ENCODE measurements around the gene SLC25A20.

DNA sequence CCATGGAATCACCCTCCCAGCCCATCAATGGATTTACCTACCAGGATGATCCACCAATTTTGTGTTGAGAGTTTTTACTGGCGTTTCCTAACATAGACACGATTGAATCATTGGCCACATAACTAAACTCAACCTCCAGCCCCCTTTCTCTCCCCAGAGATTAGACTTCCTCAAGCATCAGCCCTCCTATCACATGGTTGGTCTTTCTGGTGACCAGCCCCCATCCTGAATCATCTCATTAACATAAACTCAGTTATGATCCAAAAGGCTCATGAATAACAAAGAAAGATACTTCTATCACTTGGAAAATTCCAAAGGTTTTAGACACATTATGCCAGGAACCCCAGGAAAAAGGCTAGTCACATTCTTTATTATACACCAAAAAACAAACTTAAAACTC is 72.2 kb downstream of the SLC25A20 start:
- TF ChIP-seq POLR2AphosphoS5 (IDR thresholded peaks at IDR 0.05) (no peak), EZH2 (IDR thresholded peaks at IDR 0.05; ENCODE audit: borderline replicate concordance, insufficient read depth, low read length, poor library complexity, severe bottlenecking) (no peak), EP300 (conservative IDR thresholded peaks at IDR 0.05; ENCODE audit: poor library complexity, severe bottlenecking) (no peak), TAF1 (IDR thresholded peaks at IDR 0.05; ENCODE audit: low read depth) (no peak), RAD21 (conservative IDR thresholded peaks at IDR 0.05) (no peak), SMC3 (conservative IDR thresholded peaks at IDR 0.05; ENCODE audit: poor library complexity) (no peak), MXI1 (conservative IDR thresholded peaks at IDR 0.05; ENCODE audit: poor library complexity, severe bottlenecking) (no peak)
- TF ChIP-seq, protein P1, sequence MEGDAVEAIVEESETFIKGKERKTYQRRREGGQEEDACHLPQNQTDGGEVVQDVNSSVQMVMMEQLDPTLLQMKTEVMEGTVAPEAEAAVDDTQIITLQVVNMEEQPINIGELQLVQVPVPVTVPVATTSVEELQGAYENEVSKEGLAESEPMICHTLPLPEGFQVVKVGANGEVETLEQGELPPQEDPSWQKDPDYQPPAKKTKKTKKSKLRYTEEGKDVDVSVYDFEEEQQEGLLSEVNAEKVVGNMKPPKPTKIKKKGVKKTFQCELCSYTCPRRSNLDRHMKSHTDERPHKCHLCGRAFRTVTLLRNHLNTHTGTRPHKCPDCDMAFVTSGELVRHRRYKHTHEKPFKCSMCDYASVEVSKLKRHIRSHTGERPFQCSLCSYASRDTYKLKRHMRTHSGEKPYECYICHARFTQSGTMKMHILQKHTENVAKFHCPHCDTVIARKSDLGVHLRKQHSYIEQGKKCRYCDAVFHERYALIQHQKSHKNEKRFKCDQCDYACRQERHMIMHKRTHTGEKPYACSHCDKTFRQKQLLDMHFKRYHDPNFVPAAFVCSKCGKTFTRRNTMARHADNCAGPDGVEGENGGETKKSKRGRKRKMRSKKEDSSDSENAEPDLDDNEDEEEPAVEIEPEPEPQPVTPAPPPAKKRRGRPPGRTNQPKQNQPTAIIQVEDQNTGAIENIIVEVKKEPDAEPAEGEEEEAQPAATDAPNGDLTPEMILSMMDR (IDR thresholded peaks at IDR 0.05; ENCODE audit: poor library complexity, severe bottlenecking): no peak
- TF ChIP-seq, protein P2, sequence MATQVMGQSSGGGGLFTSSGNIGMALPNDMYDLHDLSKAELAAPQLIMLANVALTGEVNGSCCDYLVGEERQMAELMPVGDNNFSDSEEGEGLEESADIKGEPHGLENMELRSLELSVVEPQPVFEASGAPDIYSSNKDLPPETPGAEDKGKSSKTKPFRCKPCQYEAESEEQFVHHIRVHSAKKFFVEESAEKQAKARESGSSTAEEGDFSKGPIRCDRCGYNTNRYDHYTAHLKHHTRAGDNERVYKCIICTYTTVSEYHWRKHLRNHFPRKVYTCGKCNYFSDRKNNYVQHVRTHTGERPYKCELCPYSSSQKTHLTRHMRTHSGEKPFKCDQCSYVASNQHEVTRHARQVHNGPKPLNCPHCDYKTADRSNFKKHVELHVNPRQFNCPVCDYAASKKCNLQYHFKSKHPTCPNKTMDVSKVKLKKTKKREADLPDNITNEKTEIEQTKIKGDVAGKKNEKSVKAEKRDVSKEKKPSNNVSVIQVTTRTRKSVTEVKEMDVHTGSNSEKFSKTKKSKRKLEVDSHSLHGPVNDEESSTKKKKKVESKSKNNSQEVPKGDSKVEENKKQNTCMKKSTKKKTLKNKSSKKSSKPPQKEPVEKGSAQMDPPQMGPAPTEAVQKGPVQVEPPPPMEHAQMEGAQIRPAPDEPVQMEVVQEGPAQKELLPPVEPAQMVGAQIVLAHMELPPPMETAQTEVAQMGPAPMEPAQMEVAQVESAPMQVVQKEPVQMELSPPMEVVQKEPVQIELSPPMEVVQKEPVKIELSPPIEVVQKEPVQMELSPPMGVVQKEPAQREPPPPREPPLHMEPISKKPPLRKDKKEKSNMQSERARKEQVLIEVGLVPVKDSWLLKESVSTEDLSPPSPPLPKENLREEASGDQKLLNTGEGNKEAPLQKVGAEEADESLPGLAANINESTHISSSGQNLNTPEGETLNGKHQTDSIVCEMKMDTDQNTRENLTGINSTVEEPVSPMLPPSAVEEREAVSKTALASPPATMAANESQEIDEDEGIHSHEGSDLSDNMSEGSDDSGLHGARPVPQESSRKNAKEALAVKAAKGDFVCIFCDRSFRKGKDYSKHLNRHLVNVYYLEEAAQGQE (IDR thresholded peaks at IDR 0.05; ENCODE audit: borderline replicate concordance): no peak
